Measurements from ENCODE around the gene TMEM225B.

GRCh38 chr7:99643464-99643863 lies 45.4 kb downstream of the TMEM225B start:
- TF ChIP-seq CTCF (IDR thresholded peaks at IDR 0.05) (no peak), POLR2A (IDR thresholded peaks at IDR 0.05) (no peak), EP300 (IDR thresholded peaks at IDR 0.05) (no peak)

Measured in ovary (tissue), 3 donors.